Osteoblast (primary cell): ENCODE results near the gene UNC45B. TPM values are rescaled to one million over a fixed set of nuclear protein-coding genes. Genes with fewer than 3 reads are reported as not detected.

Experiments used
- DNase-seq: peaks from one replicate; pipeline ENCODE4 v3.0.0; 2011; ENCODE audit warnings: low spot score, mixed read lengths; ENCODE audit not compliant: insufficient read length; ENCODE audit errors: missing footprints
- H2AFZ ChIP-seq: 2 replicates; pipeline ENCODE4 v1.6.0; 2011; ENCODE audit warnings: mild to moderate bottlenecking, low read length
- H3K27ac ChIP-seq: 2 replicates; pipeline ENCODE4 v1.5.1; 2011; ENCODE audit warnings: mild to moderate bottlenecking, low read depth, low read length, moderate library complexity
- H3K27me3 ChIP-seq: 2 replicates; pipeline ENCODE4 v1.6.0; 2012; ENCODE audit warnings: mild to moderate bottlenecking, control low read depth, inconsistent platforms, low read length, moderate library complexity; ENCODE audit not compliant: insufficient read depth
- H3K36me3 ChIP-seq: 2 replicates; pipeline ENCODE4 v1.5.1; 2011; ENCODE audit warnings: mild to moderate bottlenecking, low read length, control low read depth, moderate library complexity; ENCODE audit not compliant: insufficient read depth
- H3K4me1 ChIP-seq: 2 replicates; pipeline ENCODE4 v1.5.1; 2011; ENCODE audit warnings: mild to moderate bottlenecking, low read length, control low read depth, moderate library complexity; ENCODE audit not compliant: insufficient read depth
- H3K4me2 ChIP-seq: 2 replicates; pipeline ENCODE4 v1.6.0; 2011; ENCODE audit warnings: mild to moderate bottlenecking, low read length; ENCODE audit not compliant: insufficient read depth
- H3K4me3 ChIP-seq: fragments of 200-600 bp; sonication (generic); 3 replicates; pipeline ENCODE4 v1.5.1; 2012; ENCODE audit warnings: mild to moderate bottlenecking, low read length, inconsistent platforms; ENCODE audit not compliant: insufficient read depth
- H3K79me2 ChIP-seq: 2 replicates; pipeline ENCODE4 v1.6.0; 2012; ENCODE audit warnings: mild to moderate bottlenecking, low read length, control low read depth, inconsistent platforms; ENCODE audit not compliant: insufficient read depth
- H3K9me3 ChIP-seq: 2 replicates; pipeline ENCODE4 v1.5.1; 2011; ENCODE audit warnings: low read depth, low read length, control low read depth
- H4K20me1 ChIP-seq: 2 replicates; pipeline ENCODE4 v1.6.0; 2012; ENCODE audit warnings: mild to moderate bottlenecking, low read length, control low read depth; ENCODE audit not compliant: insufficient read depth
- total RNA-seq: library from RNA; depleted of rRNA; stranded (reverse); fragments of >200 nt; gene quantifications from 2 replicates; pipeline ENCODE4 v1.2.3, GENCODE V29; 2012
- TF ChIP-seq, protein P1 (sequence below): IDR thresholded peaks from 2 replicates; pipeline ENCODE4 v1.5.1; 2011; ENCODE audit warnings: mild to moderate bottlenecking, low read depth, low read length, moderate library complexity; ENCODE audit errors: extremely low read depth

Gene UNC45B
- total RNA-seq, 1 donor: not detected

DNA sequence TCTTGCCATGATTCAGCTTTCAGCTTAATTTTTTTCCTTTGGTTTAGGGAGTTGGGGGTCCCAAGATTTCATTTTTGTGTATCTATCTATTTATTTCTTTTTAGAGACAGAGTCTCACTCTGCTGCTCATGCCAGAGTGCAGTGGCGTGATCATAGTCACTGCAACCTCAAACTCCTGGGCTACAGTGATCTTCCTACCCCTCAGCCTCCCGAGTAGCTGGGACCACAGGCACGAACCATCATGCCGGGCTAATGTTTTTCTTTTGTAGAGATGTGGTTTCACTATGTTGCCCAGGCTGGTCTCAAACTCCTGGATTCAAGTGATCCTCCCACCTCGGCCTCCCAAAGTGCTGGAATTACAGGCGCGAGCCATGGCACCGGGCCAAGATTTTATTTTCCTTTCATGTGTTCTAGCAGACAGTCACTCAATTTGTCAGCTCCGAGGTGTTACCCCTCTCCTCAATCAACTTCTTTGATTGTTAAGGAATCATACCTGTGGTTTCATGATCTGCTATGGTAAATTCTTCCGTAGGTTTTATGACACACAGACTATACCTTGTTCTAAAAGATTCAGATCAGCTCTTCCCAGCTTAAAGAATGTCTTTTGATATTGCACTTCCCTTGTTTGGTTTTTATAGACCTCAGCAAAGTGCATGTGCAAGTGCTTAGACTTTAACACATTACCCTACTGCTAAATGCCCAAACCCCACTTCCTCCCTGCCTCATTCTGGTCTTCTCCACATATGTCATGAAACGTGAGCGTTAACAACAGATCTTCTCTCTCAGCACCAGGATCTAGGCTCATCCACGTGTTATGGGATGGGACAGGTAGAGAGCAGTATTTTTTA is 13.0 kb downstream of the UNC45B start:
- Histone ChIP-seq H3K9me3 (no peaks in the 10 kb centered on the region), H4K20me1 (no peaks in the 10 kb centered on the region), H3K4me2 (no peak overlapping the region), H3K4me1 (no peaks in the 10 kb centered on the region), H3K27me3 (peaks cover 15% of the 10 kb centered on the region), H3K4me3 (no peak overlapping the region), H3K36me3 (no peaks in the 10 kb centered on the region), H3K27ac (no peak overlapping the region), H2AFZ (no peak overlapping the region), H3K79me2 (no peaks in the 10 kb centered on the region)
- TF ChIP-seq, protein P1, sequence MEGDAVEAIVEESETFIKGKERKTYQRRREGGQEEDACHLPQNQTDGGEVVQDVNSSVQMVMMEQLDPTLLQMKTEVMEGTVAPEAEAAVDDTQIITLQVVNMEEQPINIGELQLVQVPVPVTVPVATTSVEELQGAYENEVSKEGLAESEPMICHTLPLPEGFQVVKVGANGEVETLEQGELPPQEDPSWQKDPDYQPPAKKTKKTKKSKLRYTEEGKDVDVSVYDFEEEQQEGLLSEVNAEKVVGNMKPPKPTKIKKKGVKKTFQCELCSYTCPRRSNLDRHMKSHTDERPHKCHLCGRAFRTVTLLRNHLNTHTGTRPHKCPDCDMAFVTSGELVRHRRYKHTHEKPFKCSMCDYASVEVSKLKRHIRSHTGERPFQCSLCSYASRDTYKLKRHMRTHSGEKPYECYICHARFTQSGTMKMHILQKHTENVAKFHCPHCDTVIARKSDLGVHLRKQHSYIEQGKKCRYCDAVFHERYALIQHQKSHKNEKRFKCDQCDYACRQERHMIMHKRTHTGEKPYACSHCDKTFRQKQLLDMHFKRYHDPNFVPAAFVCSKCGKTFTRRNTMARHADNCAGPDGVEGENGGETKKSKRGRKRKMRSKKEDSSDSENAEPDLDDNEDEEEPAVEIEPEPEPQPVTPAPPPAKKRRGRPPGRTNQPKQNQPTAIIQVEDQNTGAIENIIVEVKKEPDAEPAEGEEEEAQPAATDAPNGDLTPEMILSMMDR: no peak
- DNase-seq: no peak

DNA sequence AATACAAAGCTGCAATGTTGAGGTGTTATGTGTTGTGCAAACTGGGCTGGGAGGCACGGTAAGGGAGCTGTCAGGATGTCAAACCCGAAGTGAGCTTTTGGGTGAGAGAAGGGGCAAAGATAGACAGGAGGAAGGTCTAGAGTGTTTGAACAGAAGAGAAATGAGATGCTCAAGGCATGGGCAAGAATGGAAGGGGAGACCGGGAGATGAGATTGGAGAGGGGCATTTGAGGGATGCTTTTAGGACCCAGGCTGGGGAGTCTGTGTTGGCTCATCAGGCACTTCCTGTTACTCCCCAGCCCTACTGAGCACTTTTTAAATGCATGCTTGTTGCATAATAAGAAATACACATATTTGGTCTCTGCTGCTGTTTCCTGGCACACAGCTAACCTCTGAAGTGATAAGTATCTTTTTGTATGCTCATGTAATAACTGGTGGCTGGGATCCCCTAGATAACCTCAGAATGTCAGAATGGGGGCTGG is 13.7 kb downstream of the UNC45B start:
- H3K4me1 ChIP-seq: no peaks in the 10 kb centered on the region
- no peaks in the 10 kb centered on the region for H3K79me2 ChIP-seq
- H3K4me3 ChIP-seq: no peak overlapping the region
- H4K20me1 ChIP-seq: no peaks in the 10 kb centered on the region
- H3K36me3 ChIP-seq: no peaks in the 10 kb centered on the region
- H3K27ac ChIP-seq: no peak overlapping the region
- TF ChIP-seq, protein P1: no peak
- H3K9me3 ChIP-seq: no peaks in the 10 kb centered on the region
- no peak for DNase-seq
- H2AFZ ChIP-seq: no peak overlapping the region
- no peak overlapping the region for H3K4me2 ChIP-seq
- peaks cover 13% of the 10 kb centered on the region for H3K27me3 ChIP-seq

- Histone ChIP-seq H3K4me2 (no peak overlapping the region), H3K36me3 (no peaks in the 10 kb centered on the region), H3K79me2 (no peaks in the 10 kb centered on the region), H3K9me3 (no peaks in the 10 kb centered on the region), H3K4me3 (no peak overlapping the region), H3K27me3 (peaks cover 13% of the 10 kb centered on the region), H3K4me1 (no peaks in the 10 kb centered on the region), H2AFZ (no peak overlapping the region), H3K27ac (no peak overlapping the region), H4K20me1 (no peaks in the 10 kb centered on the region)
- no peak for DNase-seq
- TF ChIP-seq, protein P1: no peak
Observed at GRCh38 chr17:35162755-35163154, 15.1 kb downstream of the UNC45B start.

DNA sequence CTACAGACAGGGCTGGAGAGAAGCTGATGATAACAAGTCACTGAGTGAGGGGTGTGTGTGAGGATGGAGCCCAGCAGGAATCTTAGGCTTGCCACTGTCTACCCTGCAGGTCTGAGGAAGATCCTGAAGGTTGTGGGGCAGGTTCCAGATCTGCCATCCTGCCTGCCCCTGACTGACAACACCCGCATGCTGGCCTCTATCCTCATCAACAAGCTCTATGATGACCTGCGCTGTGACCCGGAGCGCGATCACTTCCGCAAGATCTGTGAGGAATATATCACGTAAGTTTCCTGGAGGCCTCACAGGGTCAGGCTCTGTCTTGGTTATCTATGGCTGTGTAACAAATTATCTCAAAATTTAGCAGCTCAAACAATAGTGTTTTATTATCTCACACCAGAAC is 16.3 kb downstream of the UNC45B start:
- TF ChIP-seq, protein P1: no peak
- H3K4me2 ChIP-seq: no peak overlapping the region
- no peaks in the 10 kb centered on the region for H3K9me3 ChIP-seq
- H3K36me3 ChIP-seq: no peaks in the 10 kb centered on the region
- H3K79me2 ChIP-seq: no peaks in the 10 kb centered on the region
- no peak for DNase-seq
- peaks cover 13% of the 10 kb centered on the region for H3K27me3 ChIP-seq
- no peaks in the 10 kb centered on the region for H4K20me1 ChIP-seq
- no peak overlapping the region for H2AFZ ChIP-seq
- no peaks in the 10 kb centered on the region for H3K4me1 ChIP-seq
- no peak overlapping the region for H3K4me3 ChIP-seq
- no peak overlapping the region for H3K27ac ChIP-seq
